HL-60 (cell line): ENCODE measurements around the gene ZNF689.

Experiments
- TF ChIP-seq, protein P1 (sequence below): IDR thresholded peaks from one replicate; pipeline ENCODE4 v1.5.1; 2011; ENCODE audit warnings: low read length, control low read depth, inconsistent platforms; ENCODE audit not compliant: insufficient read depth
- TF ChIP-seq, protein P2 (sequence below): IDR thresholded peaks from 2 replicates; pipeline ENCODE4 v1.6.1; 2012; ENCODE audit warnings: low read depth; ENCODE audit not compliant: insufficient replicate concordance

DNA sequence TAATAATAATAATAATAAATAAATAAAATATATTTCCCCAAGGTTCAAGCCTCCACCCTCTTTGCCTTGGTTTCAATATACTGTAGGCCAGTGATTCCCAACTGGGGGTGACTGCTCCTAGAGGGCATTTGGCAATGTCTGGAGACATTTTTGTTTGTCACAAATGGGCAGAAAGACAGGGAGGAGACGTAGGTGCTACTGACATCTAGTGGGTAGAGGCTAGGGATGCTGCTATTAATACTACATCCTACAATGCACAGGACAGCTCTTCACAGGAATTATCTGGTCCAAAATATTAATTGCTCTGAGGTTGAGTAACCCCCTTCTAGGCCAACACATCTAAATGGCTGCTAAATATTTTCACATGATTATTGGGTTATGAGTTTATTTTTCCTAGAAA, 27.8 kb upstream of the ZNF689 start:
- TF ChIP-seq, protein P1, sequence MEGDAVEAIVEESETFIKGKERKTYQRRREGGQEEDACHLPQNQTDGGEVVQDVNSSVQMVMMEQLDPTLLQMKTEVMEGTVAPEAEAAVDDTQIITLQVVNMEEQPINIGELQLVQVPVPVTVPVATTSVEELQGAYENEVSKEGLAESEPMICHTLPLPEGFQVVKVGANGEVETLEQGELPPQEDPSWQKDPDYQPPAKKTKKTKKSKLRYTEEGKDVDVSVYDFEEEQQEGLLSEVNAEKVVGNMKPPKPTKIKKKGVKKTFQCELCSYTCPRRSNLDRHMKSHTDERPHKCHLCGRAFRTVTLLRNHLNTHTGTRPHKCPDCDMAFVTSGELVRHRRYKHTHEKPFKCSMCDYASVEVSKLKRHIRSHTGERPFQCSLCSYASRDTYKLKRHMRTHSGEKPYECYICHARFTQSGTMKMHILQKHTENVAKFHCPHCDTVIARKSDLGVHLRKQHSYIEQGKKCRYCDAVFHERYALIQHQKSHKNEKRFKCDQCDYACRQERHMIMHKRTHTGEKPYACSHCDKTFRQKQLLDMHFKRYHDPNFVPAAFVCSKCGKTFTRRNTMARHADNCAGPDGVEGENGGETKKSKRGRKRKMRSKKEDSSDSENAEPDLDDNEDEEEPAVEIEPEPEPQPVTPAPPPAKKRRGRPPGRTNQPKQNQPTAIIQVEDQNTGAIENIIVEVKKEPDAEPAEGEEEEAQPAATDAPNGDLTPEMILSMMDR, result peak; percentile 73
- TF ChIP-seq, protein P2, sequence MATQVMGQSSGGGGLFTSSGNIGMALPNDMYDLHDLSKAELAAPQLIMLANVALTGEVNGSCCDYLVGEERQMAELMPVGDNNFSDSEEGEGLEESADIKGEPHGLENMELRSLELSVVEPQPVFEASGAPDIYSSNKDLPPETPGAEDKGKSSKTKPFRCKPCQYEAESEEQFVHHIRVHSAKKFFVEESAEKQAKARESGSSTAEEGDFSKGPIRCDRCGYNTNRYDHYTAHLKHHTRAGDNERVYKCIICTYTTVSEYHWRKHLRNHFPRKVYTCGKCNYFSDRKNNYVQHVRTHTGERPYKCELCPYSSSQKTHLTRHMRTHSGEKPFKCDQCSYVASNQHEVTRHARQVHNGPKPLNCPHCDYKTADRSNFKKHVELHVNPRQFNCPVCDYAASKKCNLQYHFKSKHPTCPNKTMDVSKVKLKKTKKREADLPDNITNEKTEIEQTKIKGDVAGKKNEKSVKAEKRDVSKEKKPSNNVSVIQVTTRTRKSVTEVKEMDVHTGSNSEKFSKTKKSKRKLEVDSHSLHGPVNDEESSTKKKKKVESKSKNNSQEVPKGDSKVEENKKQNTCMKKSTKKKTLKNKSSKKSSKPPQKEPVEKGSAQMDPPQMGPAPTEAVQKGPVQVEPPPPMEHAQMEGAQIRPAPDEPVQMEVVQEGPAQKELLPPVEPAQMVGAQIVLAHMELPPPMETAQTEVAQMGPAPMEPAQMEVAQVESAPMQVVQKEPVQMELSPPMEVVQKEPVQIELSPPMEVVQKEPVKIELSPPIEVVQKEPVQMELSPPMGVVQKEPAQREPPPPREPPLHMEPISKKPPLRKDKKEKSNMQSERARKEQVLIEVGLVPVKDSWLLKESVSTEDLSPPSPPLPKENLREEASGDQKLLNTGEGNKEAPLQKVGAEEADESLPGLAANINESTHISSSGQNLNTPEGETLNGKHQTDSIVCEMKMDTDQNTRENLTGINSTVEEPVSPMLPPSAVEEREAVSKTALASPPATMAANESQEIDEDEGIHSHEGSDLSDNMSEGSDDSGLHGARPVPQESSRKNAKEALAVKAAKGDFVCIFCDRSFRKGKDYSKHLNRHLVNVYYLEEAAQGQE, result no peak
